HEK293 (cell line): ENCODE data around the gene GALNT2.

ENCODE experiments used
- ZNF266 ChIP-seq: fragments of 450-650 bp; formaldehyde crosslinking; IDR thresholded peaks from 2 replicates; pipeline ENCODE4 v1.5.1; 2016; ENCODE audit warnings: missing biosample characterization, missing genetic modification characterization, low read depth
- ZNF398 ChIP-seq: fragments of 450-650 bp; formaldehyde crosslinking; IDR thresholded peaks from 2 replicates; pipeline ENCODE4 v1.5.1; 2017; ENCODE audit warnings: missing biosample characterization, missing genetic modification characterization
- ZNF416 ChIP-seq: fragments of 450-650 bp; formaldehyde crosslinking; IDR thresholded peaks from 2 replicates; pipeline ENCODE4 v1.5.1; 2016; ENCODE audit warnings: missing biosample characterization, missing genetic modification characterization
- ZNF837 ChIP-seq: fragments of 450-650 bp; formaldehyde crosslinking; IDR thresholded peaks from 2 replicates; pipeline ENCODE4 v1.5.1; 2016; ENCODE audit warnings: missing biosample characterization, missing genetic modification characterization
- TF ChIP-seq, protein P1 (sequence below): fragments of 450-650 bp; formaldehyde crosslinking; IDR thresholded peaks from 2 replicates; pipeline ENCODE4 v1.5.1; 2016; ENCODE audit warnings: missing biosample characterization, missing genetic modification characterization
- TF ChIP-seq, protein P2 (sequence below): fragments of 450-650 bp; formaldehyde crosslinking; IDR thresholded peaks from 2 replicates; pipeline ENCODE4 v1.5.1; 2017; ENCODE audit warnings: missing biosample characterization, missing genetic modification characterization
- TF ChIP-seq, protein P3 (sequence below): fragments of 450-650 bp; formaldehyde crosslinking; IDR thresholded peaks from 2 replicates; pipeline ENCODE4 v1.5.0; 2017; ENCODE audit warnings: missing biosample characterization, missing genetic modification characterization, borderline replicate concordance

DNA sequence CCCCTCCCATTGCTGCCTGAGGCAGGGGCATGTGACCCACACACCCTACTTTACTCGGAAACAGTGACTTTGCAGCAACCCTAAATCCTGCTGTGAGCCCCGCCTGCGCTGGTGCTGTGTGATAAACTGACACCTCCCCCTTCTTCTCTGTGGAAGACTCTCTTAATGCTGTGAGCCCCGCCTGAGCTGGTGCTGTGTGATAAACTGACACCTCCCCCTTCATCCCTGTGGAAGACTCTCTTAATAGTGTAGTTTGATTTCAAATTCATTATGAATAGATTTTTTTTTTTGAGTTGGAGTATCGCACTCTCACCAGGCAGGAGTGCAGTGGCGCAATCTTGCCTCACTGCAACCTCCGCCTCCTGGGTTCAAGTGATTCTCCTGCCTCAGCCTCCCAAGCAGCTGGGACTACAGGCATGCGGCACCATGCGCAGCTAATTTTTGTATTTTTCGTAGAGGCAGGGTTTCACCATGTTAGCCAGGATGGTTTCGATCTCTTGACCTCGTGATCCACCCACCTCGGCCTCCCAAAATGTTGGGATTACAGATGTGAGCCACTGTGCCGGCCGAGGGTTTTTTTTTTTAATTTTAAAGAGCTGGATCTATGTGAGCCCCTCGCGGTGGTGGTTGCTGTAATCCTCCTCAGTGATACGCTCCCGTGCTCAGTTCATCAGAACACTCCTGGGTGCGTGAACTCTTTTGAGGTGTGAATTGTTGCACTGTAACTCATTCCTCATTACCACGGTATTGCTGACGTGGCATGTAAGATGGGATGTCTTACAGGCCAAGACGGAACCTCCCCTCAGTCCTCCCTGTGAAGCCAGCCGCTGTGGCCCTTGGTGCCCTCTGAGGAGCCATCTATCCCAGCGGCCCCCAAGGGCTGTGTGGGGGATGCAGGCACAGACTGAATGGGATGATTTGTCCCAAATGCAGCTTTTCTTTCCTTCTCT, 60.3 kb downstream of the GALNT2 start:
- TF ChIP-seq, protein P1, sequence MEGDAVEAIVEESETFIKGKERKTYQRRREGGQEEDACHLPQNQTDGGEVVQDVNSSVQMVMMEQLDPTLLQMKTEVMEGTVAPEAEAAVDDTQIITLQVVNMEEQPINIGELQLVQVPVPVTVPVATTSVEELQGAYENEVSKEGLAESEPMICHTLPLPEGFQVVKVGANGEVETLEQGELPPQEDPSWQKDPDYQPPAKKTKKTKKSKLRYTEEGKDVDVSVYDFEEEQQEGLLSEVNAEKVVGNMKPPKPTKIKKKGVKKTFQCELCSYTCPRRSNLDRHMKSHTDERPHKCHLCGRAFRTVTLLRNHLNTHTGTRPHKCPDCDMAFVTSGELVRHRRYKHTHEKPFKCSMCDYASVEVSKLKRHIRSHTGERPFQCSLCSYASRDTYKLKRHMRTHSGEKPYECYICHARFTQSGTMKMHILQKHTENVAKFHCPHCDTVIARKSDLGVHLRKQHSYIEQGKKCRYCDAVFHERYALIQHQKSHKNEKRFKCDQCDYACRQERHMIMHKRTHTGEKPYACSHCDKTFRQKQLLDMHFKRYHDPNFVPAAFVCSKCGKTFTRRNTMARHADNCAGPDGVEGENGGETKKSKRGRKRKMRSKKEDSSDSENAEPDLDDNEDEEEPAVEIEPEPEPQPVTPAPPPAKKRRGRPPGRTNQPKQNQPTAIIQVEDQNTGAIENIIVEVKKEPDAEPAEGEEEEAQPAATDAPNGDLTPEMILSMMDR (tag by site-specific recombination): no peak
- TF ChIP-seq ZNF398 (0 out of 2 replicates have a peak, but pooled peaks have one; percentile 42), ZNF837 (tag by site-specific recombination) (no peak), ZNF416 (tag by site-specific recombination) (no peak), ZNF266 (tag by site-specific recombination) (no peak)
- TF ChIP-seq, protein P2, sequence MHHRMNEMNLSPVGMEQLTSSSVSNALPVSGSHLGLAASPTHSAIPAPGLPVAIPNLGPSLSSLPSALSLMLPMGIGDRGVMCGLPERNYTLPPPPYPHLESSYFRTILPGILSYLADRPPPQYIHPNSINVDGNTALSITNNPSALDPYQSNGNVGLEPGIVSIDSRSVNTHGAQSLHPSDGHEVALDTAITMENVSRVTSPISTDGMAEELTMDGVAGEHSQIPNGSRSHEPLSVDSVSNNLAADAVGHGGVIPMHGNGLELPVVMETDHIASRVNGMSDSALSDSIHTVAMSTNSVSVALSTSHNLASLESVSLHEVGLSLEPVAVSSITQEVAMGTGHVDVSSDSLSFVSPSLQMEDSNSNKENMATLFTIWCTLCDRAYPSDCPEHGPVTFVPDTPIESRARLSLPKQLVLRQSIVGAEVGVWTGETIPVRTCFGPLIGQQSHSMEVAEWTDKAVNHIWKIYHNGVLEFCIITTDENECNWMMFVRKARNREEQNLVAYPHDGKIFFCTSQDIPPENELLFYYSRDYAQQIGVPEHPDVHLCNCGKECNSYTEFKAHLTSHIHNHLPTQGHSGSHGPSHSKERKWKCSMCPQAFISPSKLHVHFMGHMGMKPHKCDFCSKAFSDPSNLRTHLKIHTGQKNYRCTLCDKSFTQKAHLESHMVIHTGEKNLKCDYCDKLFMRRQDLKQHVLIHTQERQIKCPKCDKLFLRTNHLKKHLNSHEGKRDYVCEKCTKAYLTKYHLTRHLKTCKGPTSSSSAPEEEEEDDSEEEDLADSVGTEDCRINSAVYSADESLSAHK: no peak
- TF ChIP-seq, protein P3, sequence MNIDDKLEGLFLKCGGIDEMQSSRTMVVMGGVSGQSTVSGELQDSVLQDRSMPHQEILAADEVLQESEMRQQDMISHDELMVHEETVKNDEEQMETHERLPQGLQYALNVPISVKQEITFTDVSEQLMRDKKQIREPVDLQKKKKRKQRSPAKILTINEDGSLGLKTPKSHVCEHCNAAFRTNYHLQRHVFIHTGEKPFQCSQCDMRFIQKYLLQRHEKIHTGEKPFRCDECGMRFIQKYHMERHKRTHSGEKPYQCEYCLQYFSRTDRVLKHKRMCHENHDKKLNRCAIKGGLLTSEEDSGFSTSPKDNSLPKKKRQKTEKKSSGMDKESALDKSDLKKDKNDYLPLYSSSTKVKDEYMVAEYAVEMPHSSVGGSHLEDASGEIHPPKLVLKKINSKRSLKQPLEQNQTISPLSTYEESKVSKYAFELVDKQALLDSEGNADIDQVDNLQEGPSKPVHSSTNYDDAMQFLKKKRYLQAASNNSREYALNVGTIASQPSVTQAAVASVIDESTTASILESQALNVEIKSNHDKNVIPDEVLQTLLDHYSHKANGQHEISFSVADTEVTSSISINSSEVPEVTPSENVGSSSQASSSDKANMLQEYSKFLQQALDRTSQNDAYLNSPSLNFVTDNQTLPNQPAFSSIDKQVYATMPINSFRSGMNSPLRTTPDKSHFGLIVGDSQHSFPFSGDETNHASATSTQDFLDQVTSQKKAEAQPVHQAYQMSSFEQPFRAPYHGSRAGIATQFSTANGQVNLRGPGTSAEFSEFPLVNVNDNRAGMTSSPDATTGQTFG (tag by site-specific recombination): no peak
